ENCODE data around the gene GNG7. TPM values are rescaled to one million over a fixed set of nuclear protein-coding genes. Genes with fewer than 3 reads are reported as not detected.
"Not testable (repeated sequence)": the region's sequence is repeated elsewhere in the genome, so short reads cannot be mapped to it uniquely, and the experiment has no call there.

GNG7 gene
- total RNA-seq, 1 donor from 2014 or later = 0.09 TPM

DNA sequence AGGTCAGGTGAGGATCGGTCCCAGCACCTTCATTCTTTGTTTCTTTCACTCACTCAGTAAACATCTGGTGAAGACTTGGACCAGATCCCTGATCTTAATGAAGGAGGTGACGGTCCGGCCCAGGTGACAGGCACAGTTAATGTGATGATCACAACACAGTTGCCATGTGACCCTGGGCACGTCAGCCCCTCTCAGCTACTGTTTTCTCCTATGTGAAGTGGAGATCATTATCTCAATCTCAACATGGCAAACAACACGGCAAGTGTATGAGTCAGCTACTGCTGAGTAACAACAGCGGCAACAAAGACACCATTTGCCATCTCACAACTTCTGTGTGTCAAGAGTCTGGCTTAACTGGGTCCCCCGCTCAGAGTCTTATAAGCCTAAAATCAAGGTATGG lies 74.6 kb downstream of the GNG7 start:
- intact Hi-C loops (cut with micrococcal nuclease) = no loop called here
- Mint-ChIP-seq H3K9me3 (peaks cover 7% of the 10 kb centered on the region), H3K4me1 (peaks cover 12% of the 10 kb centered on the region), H3K27ac (peak overlapping the region; percentile 29), H3K4me3 (no peak overlapping the region), H3K27me3 (no peaks in the 10 kb centered on the region), H3K36me3 (ENCODE audit: low read depth) (peaks cover 4% of the 10 kb centered on the region)
- DNase-seq = no peak

DNA sequence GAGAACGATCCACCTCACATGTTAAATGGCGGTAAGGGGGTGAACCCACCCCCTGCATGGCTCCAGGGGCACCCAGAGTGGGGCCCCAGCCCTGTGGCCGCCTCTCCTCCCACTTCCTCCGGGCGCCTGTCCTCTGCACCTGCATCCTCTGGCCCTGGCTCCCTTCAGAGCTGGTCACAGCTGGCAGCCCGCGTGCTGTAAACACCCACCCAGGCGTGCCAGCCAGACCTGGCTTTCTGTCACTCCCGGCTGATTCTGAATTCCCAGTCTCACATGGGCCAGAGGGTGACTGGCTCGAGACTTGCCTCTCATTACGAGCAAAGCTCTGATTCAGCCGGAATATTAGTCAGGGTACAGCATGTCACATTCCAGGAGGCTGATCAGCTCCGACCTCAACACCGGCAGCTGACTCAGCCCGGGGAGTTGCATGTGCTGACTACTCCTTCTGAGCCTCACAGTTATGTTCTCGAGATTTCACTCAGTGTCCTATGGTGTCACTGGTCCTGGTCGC lies 75.1 kb downstream of the GNG7 start:
- no peak for DNase-seq
- no peak overlapping the region for H3K4me3 Mint-ChIP-seq
- intact Hi-C loops (cut with micrococcal nuclease) = no loop called here

GRCh38 chr19:2625434-2625833 lies 77.1 kb downstream of the GNG7 start:
- DNase-seq = no peak
- peaks cover 7% of the 10 kb centered on the region for H3K9me3 Mint-ChIP-seq
- H3K4me3 Mint-ChIP-seq = no peak overlapping the region
- intact Hi-C loops (cut with micrococcal nuclease) = no loop called here
- H3K27me3 Mint-ChIP-seq = no peaks in the 10 kb centered on the region
- peaks cover 27% of the 10 kb centered on the region for H3K4me1 Mint-ChIP-seq
- no peak overlapping the region for H3K27ac Mint-ChIP-seq
- peaks cover 5% of the 10 kb centered on the region for H3K36me3 Mint-ChIP-seq (ENCODE audit: low read depth)

More for the DNA sequence above, 75.1 kb downstream of the GNG7 start:
- no peaks in the 10 kb centered on the region for H3K27me3 Mint-ChIP-seq
- H3K36me3 Mint-ChIP-seq (ENCODE audit: low read depth) = peaks cover 4% of the 10 kb centered on the region
- H3K9me3 Mint-ChIP-seq = peaks cover 7% of the 10 kb centered on the region
- H3K27ac Mint-ChIP-seq = peak overlapping the region; percentile 67
- H3K4me1 Mint-ChIP-seq = peaks cover 12% of the 10 kb centered on the region

GRCh38 chr19:2624537-2625091 lies 77.9 kb downstream of the GNG7 start:
- no peak for DNase-seq
- peaks cover 4% of the 10 kb centered on the region for H3K36me3 Mint-ChIP-seq (ENCODE audit: low read depth)
- intact Hi-C loops (cut with micrococcal nuclease) = no loop called here
- peaks cover 32% of the 10 kb centered on the region for H3K4me1 Mint-ChIP-seq
- peaks cover 7% of the 10 kb centered on the region for H3K9me3 Mint-ChIP-seq
- no peak overlapping the region for H3K4me3 Mint-ChIP-seq
- H3K27ac Mint-ChIP-seq = no peak overlapping the region
- no peaks in the 10 kb centered on the region for H3K27me3 Mint-ChIP-seq

GRCh38 chr19:2623798-2624197 lies 78.7 kb downstream of the GNG7 start:
- Mint-ChIP-seq H3K36me3 (ENCODE audit: low read depth) (peaks cover 1% of the 10 kb centered on the region), H3K4me1 (peaks cover 40% of the 10 kb centered on the region), H3K9me3 (peaks cover 10% of the 10 kb centered on the region), H3K4me3 (no peak overlapping the region), H3K27me3 (no peaks in the 10 kb centered on the region), H3K27ac (no peak overlapping the region)
- intact Hi-C loops (cut with micrococcal nuclease) = no loop called here
- no peak for DNase-seq

DNA sequence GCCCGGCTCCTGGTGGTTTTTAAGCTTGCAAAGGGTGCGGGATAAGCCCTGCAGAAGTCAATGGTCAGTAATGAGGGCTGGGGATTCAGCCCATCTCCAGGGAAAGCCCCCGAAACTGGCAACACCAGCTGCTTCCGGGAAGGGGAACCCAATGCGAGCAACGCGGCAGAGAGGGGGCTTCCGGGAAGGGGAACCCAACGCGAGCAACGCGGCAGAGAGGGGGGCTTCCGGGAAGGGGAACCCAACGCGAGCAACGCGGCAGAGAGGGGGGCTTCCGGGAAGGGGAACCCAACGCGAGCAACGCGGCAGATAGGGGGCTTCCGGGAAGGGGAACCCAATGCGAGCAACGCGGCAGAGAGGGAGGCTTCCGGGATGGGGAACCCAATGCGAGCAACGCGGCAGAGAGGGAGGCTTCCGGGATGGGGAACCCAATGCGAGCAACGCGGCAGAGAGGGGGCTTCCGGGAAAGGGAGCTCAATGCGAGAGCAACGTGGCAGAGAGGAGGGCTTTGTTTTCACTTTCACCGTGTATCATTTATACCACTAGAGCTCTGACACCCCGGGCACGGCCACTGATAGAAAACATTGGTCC lies 80.0 kb downstream of the GNG7 start:
- intact Hi-C loops (cut with micrococcal nuclease); H3K36me3 Mint-ChIP-seq (ENCODE audit: low read depth); H3K27me3 Mint-ChIP-seq; H3K9me3 Mint-ChIP-seq: not testable (repeated sequence)
- Mint-ChIP-seq H3K4me3 (peak overlapping the region; percentile 81), H3K27ac (peak overlapping the region; percentile 95), H3K4me1 (peaks cover 47% of the 10 kb centered on the region)
- DNase-seq = peak; percentile 77

DNA sequence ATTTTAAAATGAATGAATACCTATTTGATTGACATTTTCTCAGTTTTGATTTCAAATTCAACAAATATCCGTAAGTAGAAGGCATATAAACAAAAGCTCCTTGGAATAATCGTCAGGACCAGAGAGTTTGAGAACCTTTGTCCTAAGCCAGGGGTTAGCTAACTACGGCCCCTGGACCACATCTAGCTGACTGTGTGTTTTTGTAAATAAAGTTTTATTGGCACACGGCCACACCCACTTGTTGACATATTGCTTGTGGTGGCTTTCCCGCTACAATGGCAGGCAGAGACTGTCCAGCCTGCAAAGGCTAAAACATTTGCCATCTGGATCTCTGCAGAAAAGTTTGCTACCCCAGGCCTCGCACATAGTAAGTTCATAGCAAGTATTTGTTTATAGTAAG lies 83.4 kb downstream of the GNG7 start:
- Mint-ChIP-seq H3K9me3 (peaks cover 3% of the 10 kb centered on the region), H3K36me3 (ENCODE audit: low read depth) (peaks cover 3% of the 10 kb centered on the region), H3K27ac (peak overlapping the region; percentile 97), H3K27me3 (no peaks in the 10 kb centered on the region), H3K4me1 (peaks cover 54% of the 10 kb centered on the region), H3K4me3 (peak overlapping the region; percentile 81)
- intact Hi-C loops (cut with micrococcal nuclease) = loop anchor here (10.0 kb wide), 1 partner anchor 464 kb away; the partner anchor contains the start of gene AP3D1
- no peak for DNase-seq

GRCh38 chr19:2618611-2619010 lies 83.9 kb downstream of the GNG7 start:
- H3K4me3 Mint-ChIP-seq = peak overlapping the region; percentile 63
- intact Hi-C loops (cut with micrococcal nuclease) = loop anchor here (10.0 kb wide), 1 partner anchor 464 kb away; the partner anchor contains the start of gene AP3D1
- peaks cover 3% of the 10 kb centered on the region for H3K9me3 Mint-ChIP-seq
- H3K36me3 Mint-ChIP-seq (ENCODE audit: low read depth) = peaks cover 3% of the 10 kb centered on the region
- no peaks in the 10 kb centered on the region for H3K27me3 Mint-ChIP-seq
- peak overlapping the region; percentile 97 for H3K27ac Mint-ChIP-seq
- H3K4me1 Mint-ChIP-seq = peaks cover 55% of the 10 kb centered on the region
- peak; percentile 82 for DNase-seq

GRCh38 chr19:2617393-2618165 lies 84.9 kb downstream of the GNG7 start:
- peaks cover 3% of the 10 kb centered on the region for H3K9me3 Mint-ChIP-seq
- H3K4me3 Mint-ChIP-seq = peak overlapping the region; percentile 48
- peak overlapping the region; percentile 97 for H3K27ac Mint-ChIP-seq
- H3K27me3 Mint-ChIP-seq = no peaks in the 10 kb centered on the region
- no peak for DNase-seq
- H3K4me1 Mint-ChIP-seq = peaks cover 59% of the 10 kb centered on the region
- intact Hi-C loops (cut with micrococcal nuclease) = loop anchor here (10.0 kb wide), 1 partner anchor 463 kb away; the partner anchor contains the start of gene AP3D1
- peaks cover 3% of the 10 kb centered on the region for H3K36me3 Mint-ChIP-seq (ENCODE audit: low read depth)

DNA sequence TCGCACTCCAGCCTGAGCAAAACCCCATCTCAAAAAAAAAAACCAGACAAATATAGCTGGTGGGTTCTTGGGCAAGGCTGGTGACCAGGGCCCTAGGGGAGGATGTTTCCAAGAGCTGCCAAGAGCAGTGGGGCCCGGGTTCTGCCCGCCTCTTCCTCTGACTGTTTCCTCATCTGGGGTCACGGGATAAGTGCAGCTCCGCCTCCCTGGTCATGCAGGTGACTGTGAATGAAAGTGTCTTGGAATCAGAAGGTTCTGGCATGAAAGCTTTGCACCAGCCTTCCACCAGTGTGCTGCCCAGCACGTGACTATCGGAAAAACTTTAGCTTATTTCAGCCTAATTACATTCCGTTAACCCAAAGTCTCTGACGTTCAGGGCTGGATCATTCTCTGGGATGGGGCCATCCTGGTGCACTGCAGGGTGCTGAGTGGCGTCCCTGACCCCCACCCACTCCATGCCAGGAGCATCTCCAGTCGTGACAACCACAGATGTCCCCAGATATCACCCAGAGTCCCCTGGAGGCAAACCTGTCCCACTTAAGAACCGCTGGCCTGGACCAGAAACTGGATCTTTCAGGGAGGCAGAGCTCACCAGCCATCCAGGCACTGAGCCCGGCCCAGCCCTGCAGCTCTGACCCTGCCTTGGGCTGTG lies 85.6 kb downstream of the GNG7 start:
- intact Hi-C loops (cut with micrococcal nuclease) = loop anchor here (10.0 kb wide), 1 partner anchor 462 kb away; the partner anchor contains the start of gene AP3D1
- no peak overlapping the region for H3K4me3 Mint-ChIP-seq
- DNase-seq = peak; percentile 75
- peaks cover 3% of the 10 kb centered on the region for H3K9me3 Mint-ChIP-seq
- no peaks in the 10 kb centered on the region for H3K27me3 Mint-ChIP-seq
- H3K36me3 Mint-ChIP-seq (ENCODE audit: low read depth) = peaks cover 3% of the 10 kb centered on the region
- H3K4me1 Mint-ChIP-seq = peaks cover 58% of the 10 kb centered on the region
- peak overlapping the region; percentile 45 for H3K27ac Mint-ChIP-seq

DNA sequence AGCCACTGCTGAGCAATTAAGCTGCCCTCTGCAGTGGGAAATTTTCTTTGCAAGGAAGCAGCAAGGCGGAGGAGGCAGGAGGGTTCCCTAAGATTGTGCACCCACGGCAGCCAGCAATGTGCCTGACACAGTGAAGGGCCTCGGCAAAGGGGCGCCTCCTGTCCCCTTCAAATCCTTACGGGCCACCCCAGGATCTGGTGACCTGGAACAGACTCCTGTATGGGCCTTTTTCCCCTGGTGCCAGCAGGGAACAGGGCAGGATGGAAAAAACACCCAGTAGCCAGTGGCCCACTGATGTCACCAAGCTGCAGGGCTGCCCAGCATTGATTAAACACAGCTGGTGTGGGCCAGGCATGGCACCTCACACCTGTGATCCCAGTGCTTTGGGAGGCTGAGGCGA lies 86.7 kb downstream of the GNG7 start:
- Mint-ChIP-seq H3K36me3 (ENCODE audit: low read depth) (peaks cover 2% of the 10 kb centered on the region), H3K4me1 (peaks cover 51% of the 10 kb centered on the region), H3K9me3 (peaks cover 3% of the 10 kb centered on the region), H3K27me3 (no peaks in the 10 kb centered on the region), H3K4me3 (no peak overlapping the region), H3K27ac (no peak overlapping the region)
- no peak for DNase-seq
- intact Hi-C loops (cut with micrococcal nuclease) = loop anchor here (10.0 kb wide), 1 partner anchor 461 kb away; the partner anchor contains the start of gene AP3D1

DNA sequence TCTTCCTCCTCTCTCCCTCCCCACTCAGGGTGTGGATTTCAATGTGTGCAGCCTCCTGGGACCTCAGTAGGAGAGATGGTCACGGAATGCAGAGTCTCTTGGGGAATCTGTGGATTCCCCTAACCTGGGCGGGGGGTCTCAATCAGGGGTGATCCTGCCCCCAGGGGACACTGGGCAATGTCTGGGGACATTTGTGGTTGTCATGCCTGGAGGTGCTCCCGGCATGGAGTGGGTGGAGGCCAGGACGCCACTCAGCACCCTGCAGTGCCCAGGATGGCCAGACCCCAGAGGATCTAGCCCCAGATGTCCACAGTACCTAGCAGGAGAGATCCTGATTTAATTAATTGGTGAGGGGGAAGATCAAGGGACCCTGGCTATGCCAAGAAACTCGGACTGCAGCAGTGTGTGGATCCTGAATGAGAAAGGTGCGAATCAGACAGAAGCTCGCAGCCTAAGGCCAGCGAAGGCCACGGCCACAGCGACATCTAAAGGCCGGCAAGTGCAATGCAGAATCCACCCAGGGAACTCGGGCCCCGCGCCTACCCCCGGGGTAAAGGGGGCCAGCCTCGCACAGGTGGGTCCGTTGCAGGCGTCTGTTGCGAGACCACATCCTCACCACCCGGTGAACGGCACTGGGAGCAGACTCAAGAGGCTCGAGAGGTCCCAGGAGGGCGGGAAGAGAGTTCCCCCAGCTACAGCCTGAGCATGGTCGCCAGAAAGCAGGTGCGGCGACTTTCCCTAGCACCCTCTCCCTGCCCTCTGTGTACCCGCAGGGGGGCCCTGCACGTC lies 88.8 kb downstream of the GNG7 start:
- Mint-ChIP-seq H3K27ac (no peak overlapping the region), H3K4me3 (no peak overlapping the region), H3K36me3 (ENCODE audit: low read depth) (peaks cover 2% of the 10 kb centered on the region), H3K4me1 (peaks cover 45% of the 10 kb centered on the region), H3K9me3 (no peaks in the 10 kb centered on the region), H3K27me3 (peaks cover 7% of the 10 kb centered on the region)
- DNase-seq = peak; percentile 89
- intact Hi-C loops (cut with micrococcal nuclease) = loop anchor here (5.0 to 10.0 kb wide), 2 partner anchors 341 to 459 kb away; partner anchors contain the start of gene AP3D1

Data from activated CD4-positive, alpha-beta T cell treated with anti-CD3 and anti-CD28 coated beads, Interleukin-2, amount 10 ng/mL, durations not matched to agents 24 days and 14 days (primary cell).